Chondrocyte (in vitro differentiated cells): Measurements from ENCODE around the gene MAS1. TPM values are rescaled to one million over a fixed set of nuclear protein-coding genes. Genes with fewer than 3 reads are reported as not detected.

Experiments used
- DNase-seq: peaks from one replicate; pipeline ENCODE4 v3.0.0; 2021; ENCODE audit warnings: mixed read lengths, low spot score
- H3K27ac Mint-ChIP-seq: one replicate; pipeline ENCODE4 v1.8.0; 2021; ENCODE audit warnings: mild to moderate bottlenecking, moderate library complexity, mixed read lengths; ENCODE audit not compliant: unreplicated experiment
- H3K27me3 Mint-ChIP-seq: 2 replicates; pipeline ENCODE4 v1.8.0; 2021; ENCODE audit warnings: low read depth, mixed read lengths
- H3K36me3 Mint-ChIP-seq: 2 replicates; pipeline ENCODE4 v1.8.0; 2021; ENCODE audit warnings: low read depth, mixed read lengths
- H3K4me1 Mint-ChIP-seq: 2 replicates; pipeline ENCODE4 v1.8.0; 2021; ENCODE audit warnings: low read depth, mild to moderate bottlenecking, mixed read lengths
- H3K4me3 Mint-ChIP-seq: one replicate; pipeline ENCODE4 v1.8.0; 2021; ENCODE audit warnings: mild to moderate bottlenecking, moderate library complexity, mixed read lengths; ENCODE audit not compliant: unreplicated experiment
- H3K9me3 Mint-ChIP-seq: 2 replicates; pipeline ENCODE4 v1.8.0; 2021; ENCODE audit warnings: low read depth, mixed read lengths
- CTCF ChIP-seq: fragments of 200-600 bp; sonication (generic); IDR thresholded peaks from 2 replicates; pipeline ENCODE4 v1.5.0; 2021; ENCODE audit warnings: antibody characterized with exemption, mild to moderate bottlenecking, moderate library complexity
- total RNA-seq: library from RNA; stranded (reverse); gene quantifications from 3 replicates; pipeline ENCODE4 v1.2.1, GENCODE V29; 2021

The MAS1 gene
- total RNA-seq, 1 donor from 2014 or later, result not detected

GRCh38 chr6:159913862-159914564 is 23.2 kb downstream of the MAS1 start:
- DNase-seq, result no peak
- Mint-ChIP-seq H3K27me3 (peaks cover 1% of the 10 kb centered on the region), H3K27ac (no peak overlapping the region), H3K9me3 (no peaks in the 10 kb centered on the region), H3K4me1 (peaks cover 8% of the 10 kb centered on the region), H3K36me3 (peaks cover 4% of the 10 kb centered on the region), H3K4me3 (no peak overlapping the region)
- no peak for TF ChIP-seq CTCF

GRCh38 chr6:159914565-159914923 is 23.8 kb downstream of the MAS1 start:
- no peak overlapping the region for H3K4me3 Mint-ChIP-seq
- no peaks in the 10 kb centered on the region for H3K9me3 Mint-ChIP-seq
- H3K27me3 Mint-ChIP-seq, result peaks cover 1% of the 10 kb centered on the region
- TF ChIP-seq CTCF, result no peak
- no peak overlapping the region for H3K27ac Mint-ChIP-seq
- DNase-seq, result no peak
- peaks cover 4% of the 10 kb centered on the region for H3K36me3 Mint-ChIP-seq
- H3K4me1 Mint-ChIP-seq, result peaks cover 14% of the 10 kb centered on the region

GRCh38 chr6:159915397-159915796 is 24.6 kb downstream of the MAS1 start:
- H3K4me1 Mint-ChIP-seq, result peaks cover 15% of the 10 kb centered on the region
- TF ChIP-seq CTCF, result no peak
- H3K27ac Mint-ChIP-seq, result no peak overlapping the region

GRCh38 chr6:159916237-159916636 is 25.4 kb downstream of the MAS1 start:
- H3K4me1 Mint-ChIP-seq, result peaks cover 15% of the 10 kb centered on the region
- no peak overlapping the region for H3K4me3 Mint-ChIP-seq
- no peak overlapping the region for H3K27ac Mint-ChIP-seq
- H3K27me3 Mint-ChIP-seq, result peaks cover 1% of the 10 kb centered on the region
- TF ChIP-seq CTCF, result no peak
- no peaks in the 10 kb centered on the region for H3K9me3 Mint-ChIP-seq
- H3K36me3 Mint-ChIP-seq, result no peaks in the 10 kb centered on the region
- DNase-seq, result no peak

More at GRCh38 chr6:159915397-159915796, 24.6 kb downstream of the MAS1 start:
- Mint-ChIP-seq H3K36me3 (peaks cover 4% of the 10 kb centered on the region), H3K4me3 (no peak overlapping the region), H3K27me3 (peaks cover 1% of the 10 kb centered on the region), H3K9me3 (no peaks in the 10 kb centered on the region)
- no peak for DNase-seq

- Mint-ChIP-seq H3K27ac (no peak overlapping the region), H3K27me3 (peaks cover 1% of the 10 kb centered on the region), H3K4me1 (peaks cover 15% of the 10 kb centered on the region), H3K36me3 (no peaks in the 10 kb centered on the region), H3K9me3 (no peaks in the 10 kb centered on the region), H3K4me3 (no peak overlapping the region)
- DNase-seq, result no peak
- TF ChIP-seq CTCF, result no peak
Measured at GRCh38 chr6:159916752-159917151, 26.0 kb downstream of the MAS1 start.
